OCI-LY7 (cell line): ENCODE results near the gene PTPRM. TPM values are rescaled to one million over a fixed set of nuclear protein-coding genes. Genes with fewer than 3 reads are reported as not detected.

Experiments
- BruUV-seq: library from RNA; stranded (reverse); fragments of 400-500 nt; replicated peaks from 2 replicates; lab custom pipeline; 2021; lab: Mats Ljungman, UMichigan
- CTCF ChIA-PET: fragments of 300-600 bp; sonication (Branson Sonifier 250); formaldehyde crosslinking; loops from one replicate; lab custom pipeline; 2022; ENCODE audit warnings: antibody characterized with exemption; ENCODE audit not compliant: unreplicated experiment; lab: Charles Lee
- POLR2A ChIA-PET: fragments of 300-600 bp; sonication (Branson Sonifier 250); formaldehyde crosslinking; loops from one replicate; lab custom pipeline; 2022; ENCODE audit warnings: antibody characterized with exemption; lab: Charles Lee
- DNase-seq: peaks from one replicate; pipeline ENCODE4 v3.0.0-alpha.2; 2015; ENCODE audit warnings: low spot score
- H2AFZ ChIP-seq: fragments of 200-600 bp; sonication (generic), shearing (Covaris generic); 2 replicates; pipeline ENCODE4 v1.6.1; 2014; ENCODE audit warnings: mild to moderate bottlenecking, antibody characterized with exemption, low read length, moderate library complexity
- H3K27ac ChIP-seq: fragments of 200-600 bp; sonication (generic); 2 replicates; pipeline ENCODE4 v1.5.1; 2014; ENCODE audit warnings: mixed run types, low read depth, mild to moderate bottlenecking, moderate library complexity, low read length, inconsistent platforms; ENCODE audit not compliant: poor library complexity, severe bottlenecking
- H3K36me3 ChIP-seq: fragments of 200-600 bp; sonication (generic); 2 replicates; pipeline ENCODE4 v1.6.1; 2014; ENCODE audit warnings: mild to moderate bottlenecking, antibody characterized with exemption, low read length, moderate library complexity, mixed read lengths; ENCODE audit not compliant: insufficient read depth
- H3K4me1 ChIP-seq: fragments of 200-600 bp; sonication (generic); 2 replicates; pipeline ENCODE4 v1.5.1; 2014; ENCODE audit warnings: mild to moderate bottlenecking, low read length; ENCODE audit not compliant: insufficient read depth, poor library complexity, severe bottlenecking
- H3K4me2 ChIP-seq: fragments of 200-600 bp; sonication (generic); 2 replicates; pipeline ENCODE4 v1.6.1; 2014; ENCODE audit warnings: mild to moderate bottlenecking, low read length
- H3K4me3 ChIP-seq: fragments of 200-600 bp; sonication (generic); 2 replicates; pipeline ENCODE4 v1.5.1; 2014; ENCODE audit warnings: mild to moderate bottlenecking, low read depth, low read length; ENCODE audit not compliant: poor library complexity, severe bottlenecking
- H3K79me2 ChIP-seq: fragments of 200-600 bp; sonication (generic); 2 replicates; pipeline ENCODE4 v1.6.1; 2016; ENCODE audit warnings: low read depth, mild to moderate bottlenecking, low read length, moderate library complexity, mixed read lengths; ENCODE audit not compliant: insufficient read depth
- H3K9me2 ChIP-seq: fragments of 200-600 bp; sonication (generic); 2 replicates; pipeline ENCODE4 v1.6.1; 2016; ENCODE audit warnings: mild to moderate bottlenecking, low read length, mixed read lengths; ENCODE audit not compliant: insufficient read depth
- H3K9me3 ChIP-seq: fragments of 200-600 bp; sonication (generic); 2 replicates; pipeline ENCODE4 v1.6.1; 2014; ENCODE audit warnings: mild to moderate bottlenecking, mixed run types, low read length, mixed read lengths
- H4K20me1 ChIP-seq: fragments of 200-600 bp; sonication (generic); 2 replicates; pipeline ENCODE4 v1.6.1; 2014; ENCODE audit warnings: mild to moderate bottlenecking, antibody characterized with exemption, low read length, moderate library complexity, mixed read lengths; ENCODE audit not compliant: insufficient read depth
- EZH2phosphoT487 ChIP-seq: fragments of 200-600 bp; sonication (generic); IDR thresholded peaks from 2 replicates; pipeline ENCODE4 v1.6.1; 2018; ENCODE audit warnings: low read depth, borderline replicate concordance, mild to moderate bottlenecking, mixed run types, antibody characterized with exemption, low read length, moderate library complexity, mixed read lengths
- intact Hi-C: fragments of 100-400 bp; cut with micrococcal nuclease; formaldehyde crosslinking; loops from one replicate; pipeline ENCODE4 v1.10.0; 2022; ENCODE audit not compliant: unreplicated experiment
- total RNA-seq, 2 experiments: library from RNA; depleted of rRNA in 1 of 2; stranded (reverse); fragments of >200 nt in 1 of 2; shearing (Covaris generic) in 1 of 2; gene quantifications; 2 replicates each; pipeline ENCODE4 v1.2.3, GENCODE V29; 2014 to 2022
- TF ChIP-seq, protein P1 (sequence below): fragments of 200-600 bp; sonication (generic); conservative IDR thresholded peaks from 2 replicates; pipeline ENCODE4 v1.5.1; 2014; ENCODE audit warnings: mild to moderate bottlenecking, antibody characterized with exemption, low read length, moderate library complexity, mixed read lengths

The PTPRM gene
- total RNA-seq, 2 experiments from 2014 or later, result not detected

DNA sequence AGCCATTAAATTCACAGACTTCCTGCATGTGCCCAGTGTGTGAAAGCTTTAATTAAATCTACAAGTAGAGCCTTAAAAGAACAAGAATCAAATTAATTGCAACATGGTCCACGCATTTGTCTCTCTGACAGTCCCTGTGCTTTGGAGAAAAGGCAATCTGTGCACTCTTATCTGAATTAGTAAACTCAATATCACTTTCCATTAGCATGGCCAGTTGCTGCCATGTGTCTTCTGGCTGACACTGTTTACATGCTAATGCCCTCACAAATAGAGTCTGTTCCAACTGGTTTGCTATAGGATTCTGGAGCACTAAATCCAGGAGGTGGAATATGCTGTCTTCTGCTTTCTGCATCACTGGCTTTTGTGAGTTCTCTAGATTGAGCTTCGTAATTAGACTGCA, 607.7 kb downstream of the PTPRM start:
- TF ChIP-seq, protein P1, sequence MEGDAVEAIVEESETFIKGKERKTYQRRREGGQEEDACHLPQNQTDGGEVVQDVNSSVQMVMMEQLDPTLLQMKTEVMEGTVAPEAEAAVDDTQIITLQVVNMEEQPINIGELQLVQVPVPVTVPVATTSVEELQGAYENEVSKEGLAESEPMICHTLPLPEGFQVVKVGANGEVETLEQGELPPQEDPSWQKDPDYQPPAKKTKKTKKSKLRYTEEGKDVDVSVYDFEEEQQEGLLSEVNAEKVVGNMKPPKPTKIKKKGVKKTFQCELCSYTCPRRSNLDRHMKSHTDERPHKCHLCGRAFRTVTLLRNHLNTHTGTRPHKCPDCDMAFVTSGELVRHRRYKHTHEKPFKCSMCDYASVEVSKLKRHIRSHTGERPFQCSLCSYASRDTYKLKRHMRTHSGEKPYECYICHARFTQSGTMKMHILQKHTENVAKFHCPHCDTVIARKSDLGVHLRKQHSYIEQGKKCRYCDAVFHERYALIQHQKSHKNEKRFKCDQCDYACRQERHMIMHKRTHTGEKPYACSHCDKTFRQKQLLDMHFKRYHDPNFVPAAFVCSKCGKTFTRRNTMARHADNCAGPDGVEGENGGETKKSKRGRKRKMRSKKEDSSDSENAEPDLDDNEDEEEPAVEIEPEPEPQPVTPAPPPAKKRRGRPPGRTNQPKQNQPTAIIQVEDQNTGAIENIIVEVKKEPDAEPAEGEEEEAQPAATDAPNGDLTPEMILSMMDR, result no peak
- TF ChIP-seq EZH2phosphoT487, result no peak
- Histone ChIP-seq H4K20me1 (no peaks in the 10 kb centered on the region), H3K4me1 (no peaks in the 10 kb centered on the region), H3K79me2 (no peaks in the 10 kb centered on the region), H3K4me2 (no peak overlapping the region), H3K27ac (no peak overlapping the region), H3K36me3 (no peaks in the 10 kb centered on the region), H3K9me3 (no peaks in the 10 kb centered on the region), H3K9me2 (no peaks in the 10 kb centered on the region), H3K4me3 (no peak overlapping the region), H2AFZ (no peak overlapping the region)
- no peak for DNase-seq
- ChIA-PET POLR2A (interaction anchor here (1.3 kb wide), 1 partner anchor 21 kb away, joined by 3 read pairs; no protein-coding TSS in a partner anchor), CTCF (interaction anchor here (1.0 kb wide), 1 partner anchor 18 kb away, joined by 3 read pairs; no protein-coding TSS in a partner anchor)
- intact Hi-C loops, result loop anchor here (10.0 kb wide), 1 partner anchor 60 kb away; no protein-coding TSS in a partner anchor
- no TSS peak for BruUV-seq

DNA sequence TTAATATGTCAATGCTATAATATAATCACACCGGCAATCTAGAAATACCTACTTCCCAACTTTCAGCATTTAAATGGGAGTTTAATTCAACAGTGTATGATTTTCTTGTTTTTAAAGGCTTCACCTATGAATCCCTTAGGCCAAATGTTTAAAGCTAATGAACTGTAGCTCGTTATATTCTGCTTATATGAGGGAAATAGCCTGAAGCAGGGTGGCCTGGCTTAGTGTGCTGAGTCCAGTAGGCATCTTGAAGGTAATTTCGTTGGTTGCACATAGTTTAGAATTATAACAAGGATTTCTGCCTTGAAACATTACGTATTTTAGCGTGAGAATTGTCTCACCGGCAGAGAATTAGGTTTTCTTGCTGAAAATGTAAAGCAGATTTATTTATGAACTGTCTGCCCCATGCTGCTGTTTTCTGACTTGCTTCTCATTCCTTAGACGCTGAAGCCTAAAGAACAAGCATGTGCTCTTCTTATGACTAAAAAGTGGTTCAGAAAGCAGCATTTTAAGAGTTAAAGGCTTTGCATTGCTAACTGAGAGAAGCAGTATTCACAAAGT, 608.5 kb downstream of the PTPRM start:
- Histone ChIP-seq H3K79me2 (no peaks in the 10 kb centered on the region), H3K27ac (no peak overlapping the region), H3K9me2 (no peaks in the 10 kb centered on the region), H2AFZ (no peak overlapping the region), H3K36me3 (no peaks in the 10 kb centered on the region), H3K4me1 (no peaks in the 10 kb centered on the region), H4K20me1 (no peaks in the 10 kb centered on the region), H3K9me3 (no peaks in the 10 kb centered on the region), H3K4me3 (no peak overlapping the region), H3K4me2 (no peak overlapping the region)
- CTCF ChIA-PET, result no interaction called here
- no peak for DNase-seq
- POLR2A ChIA-PET, result interaction anchor here (0.7 to 1.3 kb wide), 3 partner anchors 17 to 42 kb away, joined by 3 to 4 read pairs (median 3); no protein-coding TSS in a partner anchor
- no TSS peak for BruUV-seq
- TF ChIP-seq, protein P1, result no peak
- TF ChIP-seq EZH2phosphoT487, result no peak
- intact Hi-C loops, result loop anchor here (10.0 kb wide), 1 partner anchor 59 kb away; no protein-coding TSS in a partner anchor

DNA sequence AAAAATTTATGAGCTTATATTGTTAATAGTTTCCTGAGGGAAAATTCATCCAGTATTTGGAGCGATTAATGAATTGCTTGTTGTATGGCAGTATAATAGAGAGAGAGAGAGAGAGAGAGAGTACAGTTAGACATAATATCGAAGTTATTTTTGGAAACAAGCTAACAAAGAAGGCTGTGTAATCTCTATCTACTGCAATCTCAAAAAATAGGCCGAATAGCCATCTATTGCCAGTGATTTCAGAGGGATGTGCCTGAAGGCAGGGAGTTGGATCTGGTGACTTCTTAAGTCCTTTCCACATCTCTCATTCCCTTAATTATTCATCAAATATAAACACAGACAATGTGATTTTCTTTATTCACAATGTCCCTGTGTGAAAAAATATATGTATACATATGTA, 609.0 kb downstream of the PTPRM start:
- H3K36me3 ChIP-seq, result no peaks in the 10 kb centered on the region
- H3K4me3 ChIP-seq, result no peak overlapping the region
- CTCF ChIA-PET, result no interaction called here
- no peak overlapping the region for H3K27ac ChIP-seq
- intact Hi-C loops, result loop anchor here (10.0 kb wide), 1 partner anchor 59 kb away; no protein-coding TSS in a partner anchor
- no peaks in the 10 kb centered on the region for H3K9me3 ChIP-seq
- H3K9me2 ChIP-seq, result no peaks in the 10 kb centered on the region
- H2AFZ ChIP-seq, result no peak overlapping the region
- BruUV-seq, result no TSS peak
- no peaks in the 10 kb centered on the region for H3K79me2 ChIP-seq
- TF ChIP-seq EZH2phosphoT487, result no peak
- TF ChIP-seq, protein P1, result no peak
- no peaks in the 10 kb centered on the region for H3K4me1 ChIP-seq
- POLR2A ChIA-PET, result interaction anchor here (0.7 to 1.3 kb wide), 3 partner anchors 16 to 41 kb away, joined by 3 to 4 read pairs (median 3); no protein-coding TSS in a partner anchor
- no peak overlapping the region for H3K4me2 ChIP-seq
- DNase-seq, result no peak
- no peaks in the 10 kb centered on the region for H4K20me1 ChIP-seq
